SK-N-SH (cell line): ENCODE results near the gene ACAD10. TPM values are rescaled to one million over a fixed set of nuclear protein-coding genes. Genes with fewer than 3 reads are reported as not detected.
"Not testable (repeated sequence)": the region's sequence is repeated elsewhere in the genome, so short reads cannot be mapped to it uniquely, and the experiment has no call there.

Source experiments
- CTCF ChIA-PET: fragments of 300-600, 350-600 bp; formaldehyde crosslinking; extraction: SDS; loops from one replicate; lab custom pipeline; 2021; lab: Yijun Ruan, JAX
- POLR2A ChIA-PET: fragments of 350-600 bp; sonication (Branson Sonifier 250); formaldehyde crosslinking; extraction: SDS; loops from one replicate; lab custom pipeline; 2020; ENCODE audit warnings: antibody characterized with exemption, inconsistent platforms; lab: Yijun Ruan, JAX
- DNase-seq: peaks from one replicate; pipeline ENCODE4 v3.0.0; 2012
- H2AFZ ChIP-seq: fragments of 200-600 bp; sonication (generic); 2 replicates; pipeline ENCODE4 v1.8.1; 2016; ENCODE audit warnings: antibody characterized with exemption, mild to moderate bottlenecking, low read depth
- H3F3A ChIP-seq: fragments of 200-600 bp; sonication (generic); replicated peaks from 2 replicates; pipeline ENCODE3; 2016; ENCODE audit warnings: antibody characterized with exemption, mild to moderate bottlenecking; ENCODE audit not compliant: insufficient read depth
- H3K27ac ChIP-seq, 2 experiments: fragments of 200-500 bp in 1 of 2; fragments of 200-600 bp in 1 of 2; sonication (Bioruptor generic) in 1 of 2; sonication (generic), shearing (Covaris generic) in 1 of 2; 2 replicates each; pipeline versions ENCODE4 v1.5.1 to v1.6.1; 2014 to 2016; ENCODE audit warnings: low read depth in 2 of 2, inconsistent platforms in 1 of 2, low read length in 1 of 2, mild to moderate bottlenecking in 1 of 2, mixed read lengths in 1 of 2
- H3K27me3 ChIP-seq: fragments of 200-600 bp; sonication (generic), shearing (Covaris generic); 2 replicates; pipeline ENCODE4 v1.6.1; 2016; ENCODE audit warnings: mixed run types; ENCODE audit not compliant: insufficient read depth
- H3K36me3 ChIP-seq, 2 experiments: fragments of 200-500 bp in 1 of 2; fragments of 200-600 bp in 1 of 2; sonication (Bioruptor generic) in 1 of 2; sonication (generic) in 1 of 2; replicated peaks in 1 of 2; 2 replicates each; pipeline versions ENCODE3 to v1.5.1; 2014 to 2016; ENCODE audit warnings: low read length in 1 of 2, mild to moderate bottlenecking in 1 of 2; ENCODE audit not compliant: insufficient read depth in 2 of 2, control insufficient read depth in 1 of 2
- H3K4me1 ChIP-seq, 2 experiments: fragments of 200-500 bp in 1 of 2; fragments of 200-600 bp in 1 of 2; sonication (Bioruptor generic) in 1 of 2; sonication (generic), shearing (Covaris generic) in 1 of 2; 2 replicates each; pipeline versions ENCODE4 v1.5.1 to v1.6.1; 2014 to 2016; ENCODE audit warnings: low read depth in 1 of 2, low read length in 1 of 2, mixed run types in 1 of 2; ENCODE audit not compliant: insufficient read depth in 2 of 2, control insufficient read depth in 1 of 2
- H3K4me2 ChIP-seq: fragments of 200-600 bp; sonication (generic), shearing (Covaris generic); 2 replicates; pipeline ENCODE4 v1.6.1; 2017; ENCODE audit warnings: mixed run types
- H3K4me3 ChIP-seq, 2 experiments: fragments of 200-500 bp in 1 of 2; fragments of 200-600 bp in 1 of 2; sonication (Bioruptor generic) in 1 of 2; sonication (generic), shearing (Covaris generic) in 1 of 2; 2 replicates each; pipeline versions ENCODE4 v1.5.1 to v1.8.1; 2014 to 2016; ENCODE audit warnings: low read depth in 2 of 2, inconsistent platforms in 1 of 2, low read length in 1 of 2, mild to moderate bottlenecking in 1 of 2, mixed read lengths in 1 of 2, moderate library complexity in 1 of 2
- H3K79me2 ChIP-seq: fragments of 200-600 bp; sonication (generic); 2 replicates; pipeline ENCODE4 v1.8.1; 2017; ENCODE audit warnings: mild to moderate bottlenecking; ENCODE audit not compliant: insufficient read depth
- H3K9ac ChIP-seq: fragments of 200-600 bp; sonication (generic); 2 replicates; pipeline ENCODE4 v1.6.1; 2017; ENCODE audit warnings: mixed run types
- H3K9me2 ChIP-seq: fragments of 200-600 bp; sonication (generic); 2 replicates; pipeline ENCODE4 v1.6.1; 2017; ENCODE audit warnings: mixed run types
- H3K9me3 ChIP-seq: fragments of 200-600 bp; sonication (generic); 2 replicates; pipeline ENCODE4 v1.6.1; 2017; ENCODE audit warnings: mixed run types, mild to moderate bottlenecking, moderate library complexity
- H4K20me1 ChIP-seq: fragments of 200-600 bp; sonication (generic); 2 replicates; pipeline ENCODE4 v1.6.1; 2017; ENCODE audit warnings: mild to moderate bottlenecking, mixed run types; ENCODE audit not compliant: insufficient read depth
- CHD2 ChIP-seq: fragments of 150-350 bp; IDR thresholded peaks from 2 replicates; pipeline ENCODE4 v1.6.1; 2018; ENCODE audit warnings: low read length; ENCODE audit not compliant: partially characterized antibody
- ELF1 ChIP-seq: IDR thresholded peaks from 2 replicates; pipeline ENCODE4 v1.4.0; 2012
- EP300 ChIP-seq, 2 experiments: IDR thresholded peaks; 2 replicates each; pipeline versions ENCODE4 v1.4.0 to v1.6.1; 2012; ENCODE audit warnings: borderline replicate concordance in 1 of 2, low read depth in 1 of 2, low read length in 1 of 2
- EZH2phosphoT487 ChIP-seq: fragments of 200-600 bp; sonication (generic); IDR thresholded peaks from 2 replicates; pipeline ENCODE4 v1.6.1; 2017; ENCODE audit warnings: low read depth, mixed run types, mild to moderate bottlenecking, antibody characterized with exemption, moderate library complexity, borderline replicate concordance
- FOXM1 ChIP-seq: IDR thresholded peaks from 2 replicates; pipeline ENCODE4 v1.4.0; 2012; ENCODE audit warnings: low read depth, mild to moderate bottlenecking
- GATA2 ChIP-seq: sonication (generic); formaldehyde crosslinking; IDR thresholded peaks from 2 replicates; pipeline ENCODE4 v1.5.0; 2020; ENCODE audit warnings: mild to moderate bottlenecking, missing genetic modification reagents
- MEF2A ChIP-seq: IDR thresholded peaks from 2 replicates; pipeline ENCODE4 v1.4.0; 2012; ENCODE audit warnings: low read depth, borderline replicate concordance
- NFIC ChIP-seq: IDR thresholded peaks from 2 replicates; pipeline ENCODE4 v1.4.0; 2012; ENCODE audit warnings: borderline replicate concordance
- POLR2AphosphoS5 ChIP-seq: IDR thresholded peaks from 2 replicates; pipeline ENCODE4 v1.6.1; 2012; ENCODE audit warnings: low read depth, low read length
- RCOR1 ChIP-seq: fragments of 150-350 bp; IDR thresholded peaks from 2 replicates; pipeline ENCODE4 v1.6.1; 2017; ENCODE audit warnings: antibody characterized with exemption, low read length
- RFX5 ChIP-seq: IDR thresholded peaks from 2 replicates; pipeline ENCODE4 v1.6.1; 2012; ENCODE audit warnings: mild to moderate bottlenecking, improper control_type of control experiment, low read length
- SMC3 ChIP-seq: IDR thresholded peaks from 2 replicates; pipeline ENCODE4 v1.6.1; 2012; ENCODE audit warnings: low read depth, low read length, improper control_type of control experiment
- TCF12 ChIP-seq: IDR thresholded peaks from 2 replicates; pipeline ENCODE4 v1.4.0; 2012
- TEAD4 ChIP-seq: IDR thresholded peaks from 2 replicates; pipeline ENCODE4 v1.4.0; 2012; ENCODE audit warnings: mild to moderate bottlenecking, borderline replicate concordance; ENCODE audit not compliant: insufficient read depth
- YY1 ChIP-seq: IDR thresholded peaks from 2 replicates; pipeline ENCODE4 v1.4.0; 2012; ENCODE audit warnings: low read depth, mild to moderate bottlenecking
- WGBS: methylation state at CpG from one replicate; pipeline ENCODE4 v1.1.6; 2017; ENCODE audit warnings: low lambda C conversion rate; 5-methylcytosine and 5-hydroxymethylcytosine counted together
- polyA plus RNA-seq, 3 experiments: library from polyadenylated mRNA; depleted of rRNA; stranded (reverse); fragments of >200 nt; gene quantifications; 2 replicates each; pipeline ENCODE4 v1.2.3, GENCODE V29; 2012
- TF ChIP-seq, protein P1 (sequence below): fragments of 150-350 bp; IDR thresholded peaks from 2 replicates; pipeline ENCODE4 v1.6.1; 2017; ENCODE audit warnings: antibody characterized with exemption, low read length, low read depth, borderline replicate concordance
- TF ChIP-seq, protein P2 (sequence below): IDR thresholded peaks from 2 replicates; pipeline ENCODE4 v1.4.0; 2012; ENCODE audit warnings: low read depth
- TF ChIP-seq, protein P3 (sequence below): fragments of 150-350 bp; IDR thresholded peaks from 2 replicates; pipeline ENCODE4 v1.6.1; 2016; ENCODE audit warnings: mild to moderate bottlenecking, low read depth, low read length
- TF ChIP-seq, protein P4 (sequence below): fragments of 200-600 bp; sonication (generic); IDR thresholded peaks from 2 replicates; pipeline ENCODE4 v1.6.1; 2017; ENCODE audit warnings: antibody characterized with exemption, mild to moderate bottlenecking, moderate library complexity

ACAD10 gene
- polyA plus RNA-seq, 1 of the 3 experiments (the other 2 are of a cell fraction), result 24.6 TPM

DNA sequence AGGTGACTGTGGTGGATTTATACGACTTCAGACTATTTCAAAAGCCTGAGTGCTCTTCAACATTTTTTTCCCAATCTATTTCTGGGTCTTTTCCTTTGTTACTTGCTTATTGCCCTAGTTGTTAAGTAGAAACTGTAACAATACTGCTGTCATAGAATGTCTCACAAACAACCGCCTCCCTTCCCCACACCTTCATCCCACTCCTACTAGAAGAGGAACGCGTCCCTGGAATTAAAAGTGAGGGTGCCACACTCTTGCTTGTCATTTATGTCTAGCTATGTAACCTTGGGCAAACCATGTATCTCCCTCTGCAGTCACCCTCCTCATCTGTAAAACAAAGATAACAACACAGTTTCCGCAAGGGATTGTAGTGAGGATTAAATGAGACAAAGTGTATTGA is 8.7 kb upstream of the ACAD10 start:
- POLR2A ChIA-PET, result no interaction called here
- CTCF ChIA-PET, result no interaction called here
- H2AFZ ChIP-seq, result no peak overlapping the region

DNA sequence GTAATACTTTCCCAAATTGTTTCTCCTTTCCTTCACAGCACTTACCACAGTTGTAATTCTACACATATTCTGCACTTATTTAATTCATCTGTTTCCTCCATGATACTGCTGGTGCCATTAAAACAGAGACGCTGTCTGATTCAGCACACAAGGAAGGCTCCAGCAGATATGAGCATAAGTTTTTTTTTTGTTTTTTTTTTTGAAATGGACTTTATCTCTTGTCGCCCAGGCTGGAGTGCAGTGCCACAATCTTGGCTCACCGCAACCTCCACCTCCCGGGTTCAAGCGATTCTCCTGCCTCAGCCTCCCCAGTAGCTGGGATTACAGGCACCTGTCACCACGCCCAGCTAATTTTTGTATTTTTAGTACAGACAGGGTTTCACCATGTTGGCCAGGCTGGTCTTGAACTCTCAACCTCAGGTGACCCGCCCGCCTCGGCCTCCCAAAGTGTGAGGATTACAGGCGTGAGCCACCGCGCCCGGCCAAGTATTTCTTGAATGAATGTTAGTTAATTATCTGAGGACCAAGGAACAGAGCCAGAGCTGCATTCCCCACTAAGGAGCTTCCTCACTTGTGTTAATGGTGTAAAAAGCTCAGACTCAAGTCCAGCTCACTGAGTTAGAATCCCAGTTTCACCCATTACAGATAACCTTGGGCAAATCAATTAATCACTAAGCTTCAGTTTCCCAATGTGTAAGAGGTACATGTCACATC is 1.2 kb upstream of the ACAD10 start:
- H3K9me2 ChIP-seq, H3K27ac ChIP-seq, H3K27me3 ChIP-seq, H3F3A ChIP-seq, DNase-seq, H2AFZ ChIP-seq, H3K9me3 ChIP-seq, H4K20me1 ChIP-seq, POLR2A ChIA-PET: not testable (repeated sequence)
- H3K79me2 ChIP-seq, result peaks cover 72% of the 10 kb centered on the region
- peaks cover 6 to 16% of the 10 kb centered on the region in 2 experiments; a peak in 2 of 4 replicates for H3K4me1 ChIP-seq
- H3K36me3 ChIP-seq, result peaks cover 17 to 29% of the 10 kb centered on the region in 2 experiments
- peak overlapping the region; percentile 94 for H3K9ac ChIP-seq
- peak overlapping the region; percentile 81 to 100 for H3K4me3 ChIP-seq
- H3K4me2 ChIP-seq, result peak overlapping the region; percentile 84
- CTCF ChIA-PET, result interaction anchor here (0.6 to 2.1 kb wide), 3 partner anchors 10 to 69 kb away, joined by 3 to 8 read pairs (median 4); no protein-coding TSS in a partner anchor
- 58% methylated on average over 13 of the region's 13 CpGs for WGBS

More for the DNA sequence above, 8.7 kb upstream of the ACAD10 start:
- no peak for DNase-seq
- no peaks in the 10 kb centered on the region for H3K9me2 ChIP-seq
- H3K9me3 ChIP-seq, result no peaks in the 10 kb centered on the region
- H3F3A ChIP-seq, result peaks cover 4% of the 10 kb centered on the region
- peaks cover 48 to 57% of the 10 kb centered on the region in 2 experiments for H3K36me3 ChIP-seq
- 98% methylated on average over 5 of the region's 5 CpGs for WGBS
- H3K27me3 ChIP-seq, result no peaks in the 10 kb centered on the region
- peaks cover 28% of the 10 kb centered on the region; the same call in 1 of the 2 replicates for H3K79me2 ChIP-seq
- no peak overlapping the region for H3K4me3 ChIP-seq
- TF ChIP-seq MEF2A, result no peak
- TF ChIP-seq, protein P1, sequence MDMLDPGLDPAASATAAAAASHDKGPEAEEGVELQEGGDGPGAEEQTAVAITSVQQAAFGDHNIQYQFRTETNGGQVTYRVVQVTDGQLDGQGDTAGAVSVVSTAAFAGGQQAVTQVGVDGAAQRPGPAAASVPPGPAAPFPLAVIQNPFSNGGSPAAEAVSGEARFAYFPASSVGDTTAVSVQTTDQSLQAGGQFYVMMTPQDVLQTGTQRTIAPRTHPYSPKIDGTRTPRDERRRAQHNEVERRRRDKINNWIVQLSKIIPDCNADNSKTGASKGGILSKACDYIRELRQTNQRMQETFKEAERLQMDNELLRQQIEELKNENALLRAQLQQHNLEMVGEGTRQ, result no peak
- TF ChIP-seq, protein P2, sequence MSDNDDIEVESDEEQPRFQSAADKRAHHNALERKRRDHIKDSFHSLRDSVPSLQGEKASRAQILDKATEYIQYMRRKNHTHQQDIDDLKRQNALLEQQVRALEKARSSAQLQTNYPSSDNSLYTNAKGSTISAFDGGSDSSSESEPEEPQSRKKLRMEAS, result no peak
- no peak for TF ChIP-seq POLR2AphosphoS5
- TF ChIP-seq FOXM1, result no peak
- TF ChIP-seq, protein P3, sequence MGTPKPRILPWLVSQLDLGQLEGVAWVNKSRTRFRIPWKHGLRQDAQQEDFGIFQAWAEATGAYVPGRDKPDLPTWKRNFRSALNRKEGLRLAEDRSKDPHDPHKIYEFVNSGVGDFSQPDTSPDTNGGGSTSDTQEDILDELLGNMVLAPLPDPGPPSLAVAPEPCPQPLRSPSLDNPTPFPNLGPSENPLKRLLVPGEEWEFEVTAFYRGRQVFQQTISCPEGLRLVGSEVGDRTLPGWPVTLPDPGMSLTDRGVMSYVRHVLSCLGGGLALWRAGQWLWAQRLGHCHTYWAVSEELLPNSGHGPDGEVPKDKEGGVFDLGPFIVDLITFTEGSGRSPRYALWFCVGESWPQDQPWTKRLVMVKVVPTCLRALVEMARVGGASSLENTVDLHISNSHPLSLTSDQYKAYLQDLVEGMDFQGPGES, result no peak
- TF ChIP-seq EZH2phosphoT487, result no peak
- TF ChIP-seq RCOR1, result no peak
- no peak for TF ChIP-seq TEAD4
- TF ChIP-seq SMC3, result no peak
- no peak for TF ChIP-seq RFX5
- no peak for TF ChIP-seq EP300 (IDR thresholded peaks at IDR 0.05; ENCODE audit: borderline replicate concordance in 1 of 2, low read depth in 1 of 2, low read length in 1 of 2)
- no peak for TF ChIP-seq ELF1
- TF ChIP-seq, protein P4, sequence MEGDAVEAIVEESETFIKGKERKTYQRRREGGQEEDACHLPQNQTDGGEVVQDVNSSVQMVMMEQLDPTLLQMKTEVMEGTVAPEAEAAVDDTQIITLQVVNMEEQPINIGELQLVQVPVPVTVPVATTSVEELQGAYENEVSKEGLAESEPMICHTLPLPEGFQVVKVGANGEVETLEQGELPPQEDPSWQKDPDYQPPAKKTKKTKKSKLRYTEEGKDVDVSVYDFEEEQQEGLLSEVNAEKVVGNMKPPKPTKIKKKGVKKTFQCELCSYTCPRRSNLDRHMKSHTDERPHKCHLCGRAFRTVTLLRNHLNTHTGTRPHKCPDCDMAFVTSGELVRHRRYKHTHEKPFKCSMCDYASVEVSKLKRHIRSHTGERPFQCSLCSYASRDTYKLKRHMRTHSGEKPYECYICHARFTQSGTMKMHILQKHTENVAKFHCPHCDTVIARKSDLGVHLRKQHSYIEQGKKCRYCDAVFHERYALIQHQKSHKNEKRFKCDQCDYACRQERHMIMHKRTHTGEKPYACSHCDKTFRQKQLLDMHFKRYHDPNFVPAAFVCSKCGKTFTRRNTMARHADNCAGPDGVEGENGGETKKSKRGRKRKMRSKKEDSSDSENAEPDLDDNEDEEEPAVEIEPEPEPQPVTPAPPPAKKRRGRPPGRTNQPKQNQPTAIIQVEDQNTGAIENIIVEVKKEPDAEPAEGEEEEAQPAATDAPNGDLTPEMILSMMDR, result no peak
- no peak for TF ChIP-seq TCF12
- TF ChIP-seq GATA2 (CRISPR knock-in tag), result no peak
- no peak for TF ChIP-seq NFIC
- TF ChIP-seq CHD2, result no peak
- no peak for TF ChIP-seq YY1
- H3K4me1 ChIP-seq, result no peaks in the 10 kb centered on the region
- H3K9ac ChIP-seq, result no peak overlapping the region
- no peak overlapping the region for H3K4me2 ChIP-seq
- no peak overlapping the region for H3K27ac ChIP-seq
- no peaks in the 10 kb centered on the region for H4K20me1 ChIP-seq
